DMS114 treated with DMSO at 0.1 percent for 48 hours (cell line): ENCODE data around the gene LRP2.
"Not testable (repeated sequence)": the region's sequence is repeated elsewhere in the genome, so short reads cannot be mapped to it uniquely, and the experiment has no call there.

ENCODE experiments used
- DNase-seq: peaks from one replicate; lab custom pipeline; 2025; ENCODE audit not compliant: unreplicated experiment; lab: John Stamatoyannopoulos, UW

LRP2 gene

DNA sequence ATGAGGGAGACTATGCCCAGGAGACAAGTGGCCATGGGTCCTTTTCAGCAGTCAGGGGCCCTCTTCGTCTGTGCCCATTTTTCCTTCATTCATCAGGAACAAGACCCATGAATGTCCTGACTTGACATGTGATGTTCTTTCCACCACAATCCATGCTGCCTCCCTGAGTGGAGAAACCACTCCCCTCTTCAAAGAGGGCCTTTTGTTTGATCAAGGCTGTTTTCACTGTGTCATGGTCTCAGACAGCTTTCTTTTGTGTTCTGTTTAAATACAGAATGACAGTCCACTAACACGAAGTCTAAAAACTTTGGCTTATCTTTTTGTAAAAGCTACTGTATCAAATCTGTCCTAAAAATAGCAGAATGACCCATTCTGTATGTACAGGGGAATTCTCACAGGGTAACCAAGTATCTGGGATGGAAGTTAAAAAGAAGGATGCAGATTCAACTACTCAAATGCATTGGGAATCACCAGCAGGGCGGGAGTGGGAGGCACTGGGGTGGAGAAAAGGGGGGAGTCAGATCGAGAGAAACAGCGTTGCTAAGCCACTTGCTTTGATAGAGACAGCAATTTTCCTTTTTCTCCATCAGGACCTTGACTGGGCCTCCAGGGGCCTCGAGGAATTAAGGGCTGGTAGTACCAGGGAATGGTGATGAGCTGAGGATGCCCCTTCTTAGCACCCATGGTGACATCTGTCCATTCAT is 13.9 kb downstream of the LRP2 start:
- no peak for DNase-seq

DNA sequence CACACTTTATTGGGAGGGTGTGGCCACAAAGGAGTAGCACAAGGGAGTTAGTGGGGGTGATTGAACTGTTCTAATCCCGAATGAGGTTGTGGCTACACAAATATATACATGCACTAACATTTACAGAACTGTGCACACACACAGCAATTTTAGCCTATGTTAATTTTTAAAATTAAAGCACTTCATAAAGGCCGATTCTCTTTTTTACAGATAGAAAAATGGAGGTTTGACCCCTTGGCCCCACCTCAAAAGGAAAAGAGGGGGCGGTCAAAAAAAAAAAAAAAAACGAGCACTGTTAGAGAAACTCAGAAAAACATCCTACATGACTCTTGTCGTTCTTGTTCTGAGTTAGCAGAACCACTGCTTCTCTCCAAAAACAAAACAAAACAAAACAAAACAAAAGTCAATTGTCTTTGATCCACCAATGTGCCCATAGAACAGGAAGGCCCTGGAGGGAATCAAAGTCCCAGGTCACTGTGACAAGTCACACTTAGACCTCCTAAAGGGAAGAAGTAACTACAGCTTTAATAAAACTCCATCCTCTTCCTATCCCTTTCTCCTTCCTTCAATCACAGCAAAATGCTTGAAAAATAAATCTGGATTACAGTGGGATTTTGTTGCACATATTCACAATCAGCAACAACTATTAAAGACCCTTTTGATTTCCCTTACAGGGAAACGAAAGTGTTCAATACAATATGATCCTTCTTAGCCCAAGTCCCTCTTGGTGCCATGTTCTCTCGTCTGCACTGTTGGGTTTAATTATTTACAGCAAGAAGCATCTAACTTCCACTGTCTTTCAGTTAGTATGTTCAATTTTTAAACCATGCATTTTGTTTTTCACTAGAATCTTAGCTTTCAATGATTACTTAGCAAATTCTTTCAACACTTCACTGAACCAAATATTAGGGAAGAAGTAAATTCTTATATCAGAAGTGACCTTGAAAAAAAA is 16.6 kb downstream of the LRP2 start:
- DNase-seq: no peak

DNA sequence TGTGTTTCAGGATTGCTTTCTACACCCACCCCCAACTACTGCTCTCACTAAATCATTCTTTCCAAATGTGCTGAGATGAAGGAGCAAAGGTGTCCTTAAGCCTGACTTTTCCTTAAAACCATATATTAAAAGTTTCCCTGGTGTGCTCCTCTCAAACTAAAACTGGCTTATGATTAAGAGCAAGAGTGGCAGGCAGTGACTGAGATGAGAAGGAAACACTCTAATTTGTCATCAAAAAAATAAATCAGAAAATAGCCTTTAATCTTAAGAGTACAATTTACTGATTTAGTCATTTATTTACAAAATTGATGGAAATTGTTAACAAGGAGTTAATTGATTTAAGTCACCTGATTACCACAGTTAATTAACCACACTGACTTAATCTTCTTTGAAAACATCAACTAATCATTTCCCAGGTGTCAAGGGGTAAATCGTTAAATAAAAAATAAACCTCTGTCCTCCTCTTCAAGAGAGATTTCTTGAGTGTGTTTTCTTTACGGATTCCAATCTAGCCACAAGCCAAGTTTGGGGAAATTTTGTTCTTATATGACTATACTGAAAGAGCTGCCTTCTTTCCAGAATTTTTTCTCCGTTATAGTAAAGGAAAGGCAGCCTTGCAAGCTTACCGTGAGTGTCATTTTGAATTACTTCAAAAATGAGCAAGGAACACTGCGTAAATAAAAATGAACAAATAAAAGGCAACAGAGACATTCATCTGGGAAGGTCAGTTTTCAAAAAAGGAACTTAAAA is 17.4 kb downstream of the LRP2 start:
- DNase-seq: no peak

GRCh38 chr2:169343202-169343601 is 19.1 kb downstream of the LRP2 start:
- DNase-seq: no peak

DNA sequence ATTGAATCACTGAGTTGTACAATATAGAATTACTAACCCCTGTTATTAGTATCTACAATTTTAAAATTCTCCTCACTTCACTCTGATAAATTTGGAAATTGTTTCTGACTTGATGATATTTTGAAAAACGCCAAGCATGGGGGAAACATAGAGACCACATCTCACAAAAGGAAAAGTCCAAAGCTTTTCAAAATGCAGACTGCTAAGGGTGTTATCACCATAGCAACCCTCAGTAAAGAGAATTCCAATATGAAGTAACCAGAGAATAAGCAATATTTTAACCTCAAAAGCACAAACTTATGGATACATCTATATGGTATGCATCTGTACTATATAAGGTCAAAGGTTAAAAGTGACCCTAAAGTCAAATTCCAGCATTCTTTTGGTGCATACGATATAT is 22.7 kb downstream of the LRP2 start:
- DNase-seq: no peak

DNA sequence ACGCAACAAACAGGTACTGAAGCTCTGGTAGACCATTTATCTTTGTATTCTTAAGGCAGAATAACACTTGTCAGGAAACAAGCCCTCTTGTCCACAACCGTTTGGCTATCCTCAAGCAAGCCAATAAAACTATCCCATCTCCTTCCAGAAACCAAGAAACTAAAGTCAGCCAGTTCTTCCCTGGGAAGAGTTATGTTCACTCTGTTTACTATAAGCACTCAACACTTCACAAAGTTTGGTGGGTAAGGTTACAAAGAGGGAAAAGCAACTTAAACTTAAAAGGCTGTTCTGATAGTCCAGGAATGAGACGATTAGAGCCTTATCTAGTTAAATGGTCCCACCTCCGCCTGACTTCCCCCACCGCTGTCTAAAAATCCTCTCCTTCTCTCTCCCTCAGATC is 25.6 kb downstream of the LRP2 start:
- DNase-seq: no peak

DNA sequence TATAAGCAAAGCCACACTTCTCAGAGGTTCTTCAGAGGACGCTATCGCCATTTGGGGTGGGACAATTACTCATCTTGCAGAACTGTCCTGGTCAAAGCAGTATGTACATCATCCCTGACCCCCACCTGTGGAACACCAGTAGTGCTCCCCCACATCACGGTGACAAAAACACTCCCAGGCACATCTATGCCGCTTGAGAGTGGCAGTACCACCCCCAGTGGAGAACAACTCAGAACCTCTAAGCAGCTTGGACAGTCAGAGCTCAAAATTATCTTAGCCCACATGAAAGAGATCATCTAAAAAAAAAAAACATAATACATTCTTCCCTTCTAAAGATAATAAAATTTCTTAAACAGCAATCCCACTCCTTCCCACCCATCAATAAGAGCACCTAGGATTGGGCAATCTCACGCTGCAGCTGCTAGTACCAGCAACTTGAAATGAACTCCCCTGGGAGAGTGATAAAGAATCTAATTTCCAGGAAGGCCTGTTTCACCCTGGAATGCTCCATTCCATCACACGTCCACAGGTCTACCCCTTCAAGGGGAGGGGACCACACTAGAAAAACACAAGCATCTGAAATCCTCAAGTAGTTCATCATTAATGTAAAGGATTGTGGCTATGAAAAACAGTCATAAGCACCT is 31.7 kb downstream of the LRP2 start:
- DNase-seq: no peak

GRCh38 chr2:169329688-169330554 is 32.4 kb downstream of the LRP2 start:
- DNase-seq: no peak

GRCh38 chr2:169328785-169329184 is 33.5 kb downstream of the LRP2 start:
- DNase-seq: no peak

DNA sequence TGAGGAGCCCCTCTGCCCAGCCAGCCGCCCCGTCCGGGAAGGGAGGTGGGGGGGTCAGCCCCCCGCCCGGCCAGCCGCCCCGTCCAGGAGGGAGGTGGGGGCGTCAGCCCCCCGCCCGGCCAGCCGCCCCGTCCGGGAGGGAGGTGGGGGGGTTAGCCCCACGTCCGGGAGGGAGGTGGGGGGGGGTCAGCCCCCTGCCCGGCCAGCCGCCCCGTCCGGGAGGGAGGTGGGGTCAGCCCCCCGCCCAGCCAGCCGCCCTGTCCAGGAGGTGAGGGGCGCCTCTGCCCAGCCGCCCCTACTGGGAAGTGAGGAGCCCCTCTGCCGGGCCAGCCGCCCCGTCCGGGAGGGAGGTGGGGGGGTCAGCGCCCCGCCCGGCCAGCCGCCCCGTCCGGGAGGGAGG is 34.5 kb downstream of the LRP2 start:
- not testable (repeated sequence) for DNase-seq

GRCh38 chr2:169325886-169326285 is 36.4 kb downstream of the LRP2 start:
- not testable (repeated sequence) for DNase-seq

- DNase-seq: no peak
Observed at GRCh38 chr2:169324581-169325260, 37.6 kb downstream of the LRP2 start.

- DNase-seq: no peak
Observed at GRCh38 chr2:169323841-169324240, 38.5 kb downstream of the LRP2 start.

DNA sequence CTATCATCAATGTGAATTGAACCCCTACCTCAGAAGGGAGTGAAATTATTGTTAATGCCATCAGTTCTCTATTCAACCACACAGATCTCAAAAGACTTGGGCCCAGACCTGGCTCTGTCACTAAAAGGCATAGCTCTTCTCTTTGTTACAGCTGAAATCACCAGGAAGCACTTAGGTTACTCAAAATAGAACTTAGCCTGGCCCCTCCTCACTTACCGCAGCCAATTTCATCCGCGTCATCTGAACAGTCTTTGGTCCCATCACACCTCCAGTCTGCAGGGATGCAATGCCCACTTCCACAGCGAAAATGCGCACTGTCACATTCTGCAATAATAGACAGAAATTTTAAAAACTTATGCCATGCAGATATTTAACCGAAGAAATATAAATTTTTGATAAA is 41.8 kb downstream of the LRP2 start:
- DNase-seq: no peak

DNA sequence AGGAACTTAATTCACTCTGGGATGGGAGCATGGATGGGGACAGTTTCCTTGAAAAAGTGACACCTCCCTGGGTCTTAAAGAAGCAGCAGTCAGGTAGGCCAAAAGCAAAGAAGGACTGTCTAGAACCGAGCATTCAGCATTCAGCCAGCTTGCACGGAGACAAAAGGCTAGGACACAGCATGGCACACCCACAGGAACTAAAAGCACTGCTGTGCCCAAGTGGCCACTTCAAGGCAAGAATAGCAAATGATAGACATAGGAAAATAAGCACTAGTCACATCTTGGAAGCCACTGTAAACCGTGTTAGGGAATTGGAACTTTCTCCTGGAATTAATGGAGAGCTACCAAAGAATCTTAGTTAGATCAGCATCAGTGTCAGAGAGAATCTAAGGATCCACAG is 47.0 kb downstream of the LRP2 start:
- no peak for DNase-seq

GRCh38 chr2:169308349-169308748 is 54.0 kb downstream of the LRP2 start:
- DNase-seq: not testable (repeated sequence)

GRCh38 chr2:169304689-169305088 is 57.6 kb downstream of the LRP2 start:
- not testable (repeated sequence) for DNase-seq

DNA sequence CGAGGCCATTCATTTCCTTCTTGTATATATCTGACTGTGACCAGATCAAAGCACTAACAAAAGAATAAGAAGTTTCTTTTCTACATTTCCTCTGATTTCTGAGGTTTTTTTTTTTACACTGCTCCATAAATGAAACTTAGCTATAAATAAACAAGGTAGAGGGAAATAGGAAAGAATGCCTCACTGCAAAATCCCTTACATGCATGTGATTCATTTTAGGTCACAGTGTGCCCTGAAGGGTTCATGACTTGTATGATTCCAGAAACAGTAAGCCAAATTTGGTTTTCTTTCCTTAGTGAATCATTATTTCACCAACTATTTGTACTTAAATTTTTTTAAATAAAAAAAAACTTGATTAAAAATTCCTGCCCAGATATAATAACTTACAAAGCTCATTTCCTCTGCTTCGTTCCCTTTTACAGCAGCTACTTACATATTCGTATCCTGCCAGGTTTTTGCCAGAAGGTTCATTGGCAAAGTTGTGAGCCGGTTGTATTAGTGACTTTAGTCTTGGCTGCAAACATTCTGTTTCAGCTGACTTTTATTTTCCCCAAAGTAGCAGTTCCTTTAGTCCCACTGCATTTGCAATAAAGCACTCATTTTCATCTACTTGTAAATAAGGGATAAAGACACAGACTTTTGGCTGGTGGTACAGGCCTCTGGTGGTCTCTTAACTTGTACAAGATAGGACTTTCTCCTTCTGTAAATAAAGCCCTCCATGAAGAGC is 58.6 kb downstream of the LRP2 start:
- DNase-seq: no peak

GRCh38 chr2:169302364-169302763 is 60.0 kb downstream of the LRP2 start:
- DNase-seq: no peak
